Measurements from ENCODE around the gene FDXR. TPM values are rescaled to one million over a fixed set of nuclear protein-coding genes. Genes with fewer than 3 reads are reported as not detected.

The FDXR gene
- total RNA-seq, 1 donor = 23.5 TPM

DNA sequence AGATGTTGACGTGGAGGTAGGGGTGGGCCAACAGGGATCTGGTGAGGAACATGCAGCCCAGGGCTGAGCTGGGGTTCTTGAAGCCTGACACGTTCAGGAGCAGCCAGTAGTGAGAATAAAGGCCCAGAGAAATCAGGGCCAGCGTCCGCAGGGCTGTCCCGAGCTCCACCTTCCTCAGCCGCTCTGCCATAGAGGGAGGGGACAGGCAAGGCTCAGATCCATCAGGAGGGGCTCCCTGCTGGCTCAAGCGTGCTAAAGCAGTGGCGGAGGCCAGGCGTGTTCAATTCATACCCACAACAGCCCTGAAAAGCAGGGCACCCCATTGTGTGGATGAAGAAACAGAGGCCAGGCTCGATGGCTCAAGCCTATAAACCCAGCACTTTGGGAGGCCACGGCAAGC, 8.3 kb upstream of the FDXR start:
- no peaks in the 10 kb centered on the region for H4K20me1 ChIP-seq (ENCODE audit: insufficient read depth, low read length)
- H3K36me3 ChIP-seq (ENCODE audit: insufficient read depth, low read length) = no peaks in the 10 kb centered on the region
- H2AFZ ChIP-seq (ENCODE audit: low read length) = no peak overlapping the region
- TF ChIP-seq, protein P1, sequence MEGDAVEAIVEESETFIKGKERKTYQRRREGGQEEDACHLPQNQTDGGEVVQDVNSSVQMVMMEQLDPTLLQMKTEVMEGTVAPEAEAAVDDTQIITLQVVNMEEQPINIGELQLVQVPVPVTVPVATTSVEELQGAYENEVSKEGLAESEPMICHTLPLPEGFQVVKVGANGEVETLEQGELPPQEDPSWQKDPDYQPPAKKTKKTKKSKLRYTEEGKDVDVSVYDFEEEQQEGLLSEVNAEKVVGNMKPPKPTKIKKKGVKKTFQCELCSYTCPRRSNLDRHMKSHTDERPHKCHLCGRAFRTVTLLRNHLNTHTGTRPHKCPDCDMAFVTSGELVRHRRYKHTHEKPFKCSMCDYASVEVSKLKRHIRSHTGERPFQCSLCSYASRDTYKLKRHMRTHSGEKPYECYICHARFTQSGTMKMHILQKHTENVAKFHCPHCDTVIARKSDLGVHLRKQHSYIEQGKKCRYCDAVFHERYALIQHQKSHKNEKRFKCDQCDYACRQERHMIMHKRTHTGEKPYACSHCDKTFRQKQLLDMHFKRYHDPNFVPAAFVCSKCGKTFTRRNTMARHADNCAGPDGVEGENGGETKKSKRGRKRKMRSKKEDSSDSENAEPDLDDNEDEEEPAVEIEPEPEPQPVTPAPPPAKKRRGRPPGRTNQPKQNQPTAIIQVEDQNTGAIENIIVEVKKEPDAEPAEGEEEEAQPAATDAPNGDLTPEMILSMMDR (IDR thresholded peaks at IDR 0.05; ENCODE audit: extremely low read depth, low read depth, low read length) = no peak
- H3K27me3 ChIP-seq (ENCODE audit: insufficient read depth, low read length) = peaks cover 31% of the 10 kb centered on the region
- H3K4me1 ChIP-seq (ENCODE audit: insufficient read depth, low read length) = no peaks in the 10 kb centered on the region
- H3K4me3 ChIP-seq (ENCODE audit: insufficient read depth, low read length) = no peak overlapping the region
- DNase-seq (ENCODE audit: insufficient read length, low spot score, missing footprints) = no peak
- H3K27ac ChIP-seq (ENCODE audit: low read depth, low read length) = no peak overlapping the region
- no peaks in the 10 kb centered on the region for H3K79me2 ChIP-seq (ENCODE audit: insufficient read depth, low read length)
- no peak overlapping the region for H3K4me2 ChIP-seq (ENCODE audit: insufficient read depth, low read length)
- no peaks in the 10 kb centered on the region for H3K9me3 ChIP-seq (ENCODE audit: low read depth, low read length)

DNA sequence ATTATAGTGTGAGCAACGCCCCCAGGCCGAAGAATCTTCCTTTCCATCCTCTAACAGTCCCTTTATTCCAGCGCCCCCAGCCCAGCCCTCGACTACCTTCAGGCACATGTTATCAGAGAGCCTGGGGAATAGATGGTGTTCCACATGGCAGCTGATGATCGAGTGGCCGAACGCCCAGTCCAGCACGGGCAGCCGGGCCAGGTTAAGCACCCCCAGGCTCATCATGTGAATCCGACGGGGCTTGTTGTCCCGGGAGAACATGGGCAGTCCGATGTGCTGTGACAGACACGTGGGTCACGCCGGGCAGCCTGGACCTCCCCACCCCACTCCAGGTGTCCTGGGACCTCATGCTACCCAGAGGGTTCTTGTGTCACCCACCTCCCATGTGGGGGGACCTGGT, 6.5 kb upstream of the FDXR start:
- DNase-seq (ENCODE audit: insufficient read length, low spot score, missing footprints) = no peak
- no peaks in the 10 kb centered on the region for H3K79me2 ChIP-seq (ENCODE audit: insufficient read depth, low read length)
- H3K27ac ChIP-seq (ENCODE audit: low read depth, low read length) = no peak overlapping the region
- H3K4me2 ChIP-seq (ENCODE audit: insufficient read depth, low read length) = no peak overlapping the region
- no peaks in the 10 kb centered on the region for H4K20me1 ChIP-seq (ENCODE audit: insufficient read depth, low read length)
- H2AFZ ChIP-seq (ENCODE audit: low read length) = no peak overlapping the region
- TF ChIP-seq, protein P1 (IDR thresholded peaks at IDR 0.05; ENCODE audit: extremely low read depth, low read depth, low read length) = no peak
- H3K9me3 ChIP-seq (ENCODE audit: low read depth, low read length) = no peaks in the 10 kb centered on the region
- no peaks in the 10 kb centered on the region for H3K36me3 ChIP-seq (ENCODE audit: insufficient read depth, low read length)
- no peak overlapping the region for H3K4me3 ChIP-seq (ENCODE audit: insufficient read depth, low read length)
- H3K27me3 ChIP-seq (ENCODE audit: insufficient read depth, low read length) = peaks cover 28% of the 10 kb centered on the region
- no peaks in the 10 kb centered on the region for H3K4me1 ChIP-seq (ENCODE audit: insufficient read depth, low read length)

DNA sequence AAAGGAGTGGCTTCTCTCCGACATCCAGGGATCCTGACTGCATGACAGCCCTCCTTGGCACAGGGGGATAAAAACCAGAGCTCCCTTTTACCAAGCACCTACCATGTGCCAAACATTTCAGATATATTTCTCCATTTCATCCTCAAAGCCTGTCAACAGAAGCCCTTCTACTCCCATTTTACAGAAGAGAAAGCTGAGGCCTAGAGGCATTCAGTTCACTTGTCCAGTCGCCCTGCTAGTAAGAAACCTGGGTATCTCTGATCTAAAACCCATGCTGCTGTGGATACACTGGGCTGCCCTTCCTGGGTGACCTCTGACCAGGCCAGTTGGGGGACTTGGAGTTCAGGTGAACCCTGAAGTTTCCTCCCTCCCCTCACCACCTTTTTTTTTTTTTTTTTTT, 5.9 kb upstream of the FDXR start:
- Histone ChIP-seq H3K4me2 (ENCODE audit: insufficient read depth, low read length) (no peak overlapping the region), H2AFZ (ENCODE audit: low read length) (no peak overlapping the region), H3K36me3 (ENCODE audit: insufficient read depth, low read length) (no peaks in the 10 kb centered on the region), H3K27ac (ENCODE audit: low read depth, low read length) (no peak overlapping the region), H3K4me1 (ENCODE audit: insufficient read depth, low read length) (peaks cover 6% of the 10 kb centered on the region), H3K9me3 (ENCODE audit: low read depth, low read length) (no peaks in the 10 kb centered on the region), H3K27me3 (ENCODE audit: insufficient read depth, low read length) (peaks cover 28% of the 10 kb centered on the region), H3K4me3 (ENCODE audit: insufficient read depth, low read length) (no peak overlapping the region), H3K79me2 (ENCODE audit: insufficient read depth, low read length) (no peaks in the 10 kb centered on the region), H4K20me1 (ENCODE audit: insufficient read depth, low read length) (no peaks in the 10 kb centered on the region)
- DNase-seq (ENCODE audit: insufficient read length, low spot score, missing footprints) = no peak
- TF ChIP-seq, protein P1 (IDR thresholded peaks at IDR 0.05; ENCODE audit: extremely low read depth, low read depth, low read length) = no peak

DNA sequence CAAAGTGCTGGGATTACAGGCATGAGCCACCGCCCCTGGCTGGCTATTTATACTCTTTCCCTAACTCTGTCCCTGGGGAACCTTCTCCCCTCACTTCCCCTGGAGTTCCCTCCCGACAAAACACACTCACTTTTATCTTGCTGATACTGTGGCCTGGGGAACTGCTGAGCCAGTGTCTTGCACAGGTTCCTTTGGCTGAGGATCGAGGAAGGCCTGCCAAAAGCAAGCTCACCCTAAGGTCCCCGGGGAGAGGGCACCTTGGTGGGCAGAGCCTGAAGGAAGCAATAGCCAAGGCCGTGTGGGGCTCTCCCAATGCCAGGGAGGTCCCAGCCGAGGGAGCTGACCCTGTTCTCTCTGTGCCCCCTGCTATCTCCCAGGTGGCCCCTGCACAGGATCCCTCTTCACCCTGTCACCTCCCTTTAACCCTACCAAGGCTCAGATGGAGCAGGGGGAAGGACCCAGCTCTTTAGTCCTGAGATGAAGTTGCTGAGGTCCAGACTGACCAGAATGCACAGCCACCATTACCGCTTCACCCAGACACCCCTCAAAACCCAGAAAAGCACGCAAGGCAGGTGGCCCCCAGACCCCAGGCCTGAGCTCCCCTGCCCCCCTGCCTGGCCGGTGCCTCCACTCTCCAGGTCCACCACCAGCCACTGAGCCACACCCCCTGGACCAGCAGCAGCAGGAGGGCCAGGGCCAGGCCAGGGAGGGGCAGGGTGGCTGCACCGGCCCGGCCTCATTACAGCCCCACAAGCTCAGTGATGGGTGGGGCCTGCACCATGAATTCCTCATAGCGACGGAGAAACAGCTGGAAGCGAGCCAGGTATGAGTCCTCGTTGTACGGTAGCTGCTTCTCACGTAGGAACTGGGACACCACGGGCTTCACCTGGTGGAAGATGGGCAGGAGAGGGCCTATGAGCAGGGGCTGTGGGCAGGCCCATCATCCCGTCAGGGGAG, 5.1 kb upstream of the FDXR start:
- Histone ChIP-seq H3K27ac (ENCODE audit: low read depth, low read length) (no peak overlapping the region), H3K36me3 (ENCODE audit: insufficient read depth, low read length) (no peaks in the 10 kb centered on the region), H3K9me3 (ENCODE audit: low read depth, low read length) (no peaks in the 10 kb centered on the region), H3K4me2 (ENCODE audit: insufficient read depth, low read length) (no peak overlapping the region), H3K27me3 (ENCODE audit: insufficient read depth, low read length) (peaks cover 24% of the 10 kb centered on the region), H3K79me2 (ENCODE audit: insufficient read depth, low read length) (no peaks in the 10 kb centered on the region), H3K4me3 (ENCODE audit: insufficient read depth, low read length) (no peak overlapping the region), H4K20me1 (ENCODE audit: insufficient read depth, low read length) (no peaks in the 10 kb centered on the region), H3K4me1 (ENCODE audit: insufficient read depth, low read length) (peaks cover 8% of the 10 kb centered on the region), H2AFZ (ENCODE audit: low read length) (no peak overlapping the region)
- no peak for DNase-seq (ENCODE audit: insufficient read length, low spot score, missing footprints)
- TF ChIP-seq, protein P1 (IDR thresholded peaks at IDR 0.05; ENCODE audit: extremely low read depth, low read depth, low read length) = no peak

All from osteoblast (primary cell).